ENCODE data around the gene XPO6. TPM values are rescaled to one million over a fixed set of nuclear protein-coding genes. Genes with fewer than 3 reads are reported as not detected.
A peak's percentile ranks its signal among the peaks of the same experiment; 100 is the strongest.

XPO6 gene
- total RNA-seq, 5 donors from 2014 or later (not counting 1 experiment from before 2014, with no cell fraction given) = 355 to 403 (median 391) TPM

- Mint-ChIP-seq H3K4me1 (peaks cover 68 to 77% (median 72%) of the 10 kb centered on the region in 3 donors), H3K36me3 (peaks cover 79% of the 10 kb centered on the region), H3K4me3 (peak overlapping the region in 1 of 3 donors; percentile 28), H3K9me3 (no peaks in the 10 kb centered on the region), H3K27ac (peak overlapping the region; percentile 88 to 90), H3K27me3 (no peaks in the 10 kb centered on the region)
- no peak overlapping the region for H3K4me3 ChIP-seq (ENCODE audit: control insufficient read depth in 1 of 2, extremely low read depth in 1 of 2, low read length in 1 of 2)
- WGBS (ENCODE audit: insufficient coverage) = 94% methylated on average over 5 of the region's 7 CpGs
- H3K27me3 ChIP-seq (replicated peaks in 1 of 2; ENCODE audit: control insufficient read depth in 2 of 2, extremely low read depth in 1 of 2, insufficient read depth in 2 of 2, low read length in 1 of 2) = no peaks in the 10 kb centered on the region
- ChIA-PET POLR2A (interaction anchor here (0.6 to 1.3 kb wide), 2 partner anchors 36 to 58 kb away, joined by 3 read pairs; no protein-coding TSS in a partner anchor), CTCF (interaction anchor here (0.5 to 1.6 kb wide), 8 partner anchors 8 to 136 kb away, joined by 3 to 9 read pairs (median 3); no protein-coding TSS in a partner anchor)
- DNase-seq = no peak
- H3K4me1 ChIP-seq (ENCODE audit: control insufficient read depth in 1 of 2, extremely low read depth in 1 of 2, insufficient read depth in 2 of 2, low read length in 2 of 2) = peaks cover 40% of the 10 kb centered on the region in 2 experiments
- H3K36me3 ChIP-seq (ENCODE audit: control insufficient read depth in 2 of 2, extremely low read depth in 1 of 2, insufficient read depth in 1 of 2, low read length in 1 of 2) = peaks cover 8 to 79% of the 10 kb centered on the region in 2 donors
- H3K27ac ChIP-seq (ENCODE audit: low read length) = no peak overlapping the region
- no peaks in the 10 kb centered on the region for H3K9me3 ChIP-seq
- ATAC-seq (replicated peaks in 1 of 4) = no peak
Measured at GRCh38 chr16:28151180-28151579, 60.6 kb downstream of the XPO6 start.

DNA sequence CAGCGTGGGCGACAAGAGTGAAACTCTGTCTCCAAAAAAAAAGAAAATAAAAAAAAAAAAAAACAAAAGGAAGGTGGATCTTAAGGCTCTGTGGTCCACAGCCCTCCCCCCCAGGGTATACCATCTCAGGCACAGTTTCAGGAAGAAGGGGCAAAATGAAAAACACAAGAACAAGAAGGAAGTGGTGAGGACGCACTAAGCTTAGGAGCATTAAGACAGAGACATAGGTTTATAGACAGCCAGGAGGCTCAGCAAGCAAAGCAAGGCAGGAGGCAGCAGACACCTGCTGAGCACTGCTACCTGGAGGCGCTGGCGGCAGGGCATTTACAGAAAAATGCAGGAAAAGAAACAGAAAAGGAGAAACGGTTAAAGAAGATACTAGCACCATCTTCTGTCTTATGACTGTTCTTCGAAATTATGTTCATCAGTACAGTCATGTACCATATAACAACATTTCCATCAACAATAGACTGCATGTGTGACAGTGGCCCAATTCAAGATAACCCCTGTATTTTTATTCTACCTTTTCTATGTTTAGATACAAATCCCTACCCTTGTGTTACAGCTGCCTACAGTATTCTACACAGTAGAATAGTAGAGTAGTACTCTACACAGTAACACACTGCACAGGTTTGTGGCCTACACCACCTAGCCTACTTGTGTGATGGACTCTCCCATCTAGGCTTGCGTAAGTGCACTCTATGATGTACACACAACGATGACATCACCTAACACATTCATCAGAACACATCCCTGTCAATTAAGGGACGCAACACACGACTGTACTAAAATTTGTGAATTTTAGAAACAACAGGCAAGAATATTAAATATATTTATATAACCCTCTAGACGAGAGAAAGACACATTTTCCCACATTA lies 62.5 kb downstream of the XPO6 start:
- H3K4me1 ChIP-seq (ENCODE audit: control insufficient read depth in 1 of 2, extremely low read depth in 1 of 2, insufficient read depth in 2 of 2, low read length in 2 of 2) = peaks cover 44 to 54% of the 10 kb centered on the region in 2 experiments
- peak overlapping the region; percentile 0 to 18 (median 9) for H3K4me3 Mint-ChIP-seq
- H3K27ac Mint-ChIP-seq = peak overlapping the region; percentile 87 to 96
- H3K36me3 ChIP-seq (ENCODE audit: control insufficient read depth in 2 of 2, extremely low read depth in 1 of 2, insufficient read depth in 1 of 2, low read length in 1 of 2) = peaks cover 0 to 75% of the 10 kb centered on the region in 2 donors
- H3K36me3 Mint-ChIP-seq = peaks cover 75% of the 10 kb centered on the region
- H3K27ac ChIP-seq (ENCODE audit: low read length) = peak overlapping the region; percentile 46
- no peaks in the 10 kb centered on the region for H3K9me3 ChIP-seq
- POLR2A ChIA-PET = interaction anchor here in 1 of 2 donors (0.7 to 0.9 kb wide), 2 partner anchors 37 to 39 kb away, joined by 3 to 8 read pairs; no protein-coding TSS in a partner anchor
- peaks cover 69 to 79% (median 73%) of the 10 kb centered on the region in 3 donors for H3K4me1 Mint-ChIP-seq
- no peak overlapping the region for H3K4me3 ChIP-seq (ENCODE audit: control insufficient read depth in 1 of 2, extremely low read depth in 1 of 2, low read length in 1 of 2)
- 45% methylated on average over 3 of the region's 12 CpGs for WGBS (ENCODE audit: insufficient coverage)
- CTCF ChIA-PET = interaction anchor here (0.7 to 1.5 kb wide), 5 partner anchors 8 to 40 kb away, joined by 3 read pairs; no protein-coding TSS in a partner anchor
- DNase-seq (peak in 33 of 35 experiments; percentile 19 to 73 (median 46)), ATAC-seq (replicated peaks in 1 of 4) (peak; percentile 91 to 96 (median 94))
- H3K9me3 Mint-ChIP-seq = no peaks in the 10 kb centered on the region
- no peaks in the 10 kb centered on the region for H3K27me3 Mint-ChIP-seq
- no peaks in the 10 kb centered on the region for H3K27me3 ChIP-seq (replicated peaks in 1 of 2; ENCODE audit: control insufficient read depth in 2 of 2, extremely low read depth in 1 of 2, insufficient read depth in 2 of 2, low read length in 1 of 2)

GRCh38 chr16:28146536-28146935 lies 65.2 kb downstream of the XPO6 start:
- H3K27me3 Mint-ChIP-seq = no peaks in the 10 kb centered on the region
- no peaks in the 10 kb centered on the region for H3K9me3 ChIP-seq
- POLR2A ChIA-PET = interaction anchor here in 1 of 2 donors (1.2 kb wide), 1 partner anchor 31 kb away, joined by 3 read pairs; no protein-coding TSS in a partner anchor
- H3K27me3 ChIP-seq (replicated peaks in 1 of 2; ENCODE audit: control insufficient read depth in 2 of 2, extremely low read depth in 1 of 2, insufficient read depth in 2 of 2, low read length in 1 of 2) = no peaks in the 10 kb centered on the region
- peaks cover 67 to 75% of the 10 kb centered on the region in 2 experiments for H3K4me1 ChIP-seq (ENCODE audit: control insufficient read depth in 1 of 2, extremely low read depth in 1 of 2, insufficient read depth in 2 of 2, low read length in 2 of 2)
- CTCF ChIA-PET = interaction anchor here in 1 of 2 donors (0.6 kb wide), 1 partner anchor 42 kb away, joined by 4 read pairs; no protein-coding TSS in a partner anchor
- DNase-seq (peak in 1 of 35 experiments; percentile 22), ATAC-seq (replicated peaks in 1 of 4) (no peak)
- H3K36me3 ChIP-seq (ENCODE audit: control insufficient read depth in 2 of 2, extremely low read depth in 1 of 2, insufficient read depth in 1 of 2, low read length in 1 of 2) = peaks cover 0 to 49% of the 10 kb centered on the region in 2 donors
- H3K27ac ChIP-seq (ENCODE audit: low read length) = peak overlapping the region; percentile 50
- H3K27ac Mint-ChIP-seq = peak overlapping the region; percentile 88 to 93
- peaks cover 71% of the 10 kb centered on the region for H3K36me3 Mint-ChIP-seq
- H3K9me3 Mint-ChIP-seq = no peaks in the 10 kb centered on the region
- no CpG with 5 or more reads among the region's 3 CpGs for WGBS (ENCODE audit: insufficient coverage)
- no peak overlapping the region for H3K4me3 ChIP-seq (ENCODE audit: control insufficient read depth in 1 of 2, extremely low read depth in 1 of 2, low read length in 1 of 2)
- H3K4me1 Mint-ChIP-seq = peaks cover 91 to 92% (median 92%) of the 10 kb centered on the region in 3 donors
- peak overlapping the region in 1 of 3 donors; percentile 48 for H3K4me3 Mint-ChIP-seq

- H3K27me3 Mint-ChIP-seq = no peaks in the 10 kb centered on the region
- ChIA-PET POLR2A (interaction anchor here in 1 of 2 donors (1.2 kb wide), 1 partner anchor 32 kb away, joined by 3 read pairs; no protein-coding TSS in a partner anchor), CTCF (interaction anchor here in 1 of 2 donors (0.8 kb wide), 1 partner anchor 44 kb away, joined by 7 read pairs; no protein-coding TSS in a partner anchor)
- H3K4me3 ChIP-seq (ENCODE audit: control insufficient read depth in 1 of 2, extremely low read depth in 1 of 2, low read length in 1 of 2) = no peak overlapping the region
- no peak for DNase-seq
- no peaks in the 10 kb centered on the region for H3K9me3 ChIP-seq
- no peaks in the 10 kb centered on the region for H3K27me3 ChIP-seq (replicated peaks in 1 of 2; ENCODE audit: control insufficient read depth in 2 of 2, extremely low read depth in 1 of 2, insufficient read depth in 2 of 2, low read length in 1 of 2)
- peaks cover 0 to 42% of the 10 kb centered on the region in 2 donors for H3K36me3 ChIP-seq (ENCODE audit: control insufficient read depth in 2 of 2, extremely low read depth in 1 of 2, insufficient read depth in 1 of 2, low read length in 1 of 2)
- peaks cover 64% of the 10 kb centered on the region for H3K36me3 Mint-ChIP-seq
- H3K4me3 Mint-ChIP-seq = peak overlapping the region in 1 of 3 donors; percentile 48
- ATAC-seq (replicated peaks in 1 of 4) = no peak
- no CpG with 5 or more reads among the region's 2 CpGs for WGBS (ENCODE audit: insufficient coverage)
- H3K27ac ChIP-seq (ENCODE audit: low read length) = peak overlapping the region; percentile 94
- H3K4me1 Mint-ChIP-seq = peaks cover 92% of the 10 kb centered on the region in 3 donors
- no peaks in the 10 kb centered on the region for H3K9me3 Mint-ChIP-seq
- H3K4me1 ChIP-seq (ENCODE audit: control insufficient read depth in 1 of 2, extremely low read depth in 1 of 2, insufficient read depth in 2 of 2, low read length in 2 of 2) = peaks cover 74 to 79% of the 10 kb centered on the region in 2 experiments
- peak overlapping the region; percentile 88 to 98 for H3K27ac Mint-ChIP-seq
Measured at GRCh38 chr16:28145796-28146195, 66.0 kb downstream of the XPO6 start.

GRCh38 chr16:28140788-28141618 lies 70.8 kb downstream of the XPO6 start:
- Mint-ChIP-seq H3K27me3 (no peaks in the 10 kb centered on the region), H3K4me1 (peaks cover 94 to 95% (median 94%) of the 10 kb centered on the region in 3 donors), H3K9me3 (no peaks in the 10 kb centered on the region), H3K27ac (peak overlapping the region; percentile 86 to 98), H3K36me3 (peaks cover 49% of the 10 kb centered on the region), H3K4me3 (peak overlapping the region; percentile 71 to 80 (median 75))
- ChIA-PET CTCF (interaction anchor here (0.6 to 5.1 kb wide), 16 partner anchors 8 to 79 kb away, joined by 3 to 99 read pairs (median 5); partner anchors contain the start of gene XPO6 (in 1 of the 2)), POLR2A (interaction anchor here in 1 of 2 donors (0.6 to 1.0 kb wide), 5 partner anchors 37 to 844 kb away, joined by 3 to 12 read pairs (median 3); partner anchors contain the start of gene LAT)
- Histone ChIP-seq H3K27ac (ENCODE audit: low read length) (peak overlapping the region; percentile 94), H3K4me1 (ENCODE audit: control insufficient read depth in 1 of 2, extremely low read depth in 1 of 2, insufficient read depth in 2 of 2, low read length in 2 of 2) (peaks cover 70 to 77% of the 10 kb centered on the region in 2 experiments), H3K27me3 (replicated peaks in 1 of 2; ENCODE audit: control insufficient read depth in 2 of 2, extremely low read depth in 1 of 2, insufficient read depth in 2 of 2, low read length in 1 of 2) (no peaks in the 10 kb centered on the region), H3K4me3 (ENCODE audit: control insufficient read depth in 1 of 2, extremely low read depth in 1 of 2, low read length in 1 of 2) (peak overlapping the region; percentile 1 to 38), H3K9me3 (no peaks in the 10 kb centered on the region), H3K36me3 (ENCODE audit: control insufficient read depth in 2 of 2, extremely low read depth in 1 of 2, insufficient read depth in 1 of 2, low read length in 1 of 2) (peaks cover 0 to 19% of the 10 kb centered on the region in 2 donors)
- 7% methylated on average over 2 of the region's 5 CpGs for WGBS (ENCODE audit: insufficient coverage)
- ATAC-seq (replicated peaks in 1 of 4) = peak; percentile 77 to 81 (median 77)
- DNase-seq = peak; percentile 51 to 94 (median 78)

Data from T-cell (primary cell).